H1 (cell line): Measurements from ENCODE around the gene ALLC. TPM values are rescaled to one million over a fixed set of nuclear protein-coding genes. Genes with fewer than 3 reads are reported as not detected.

Experiments
- ASH2L ChIP-seq: fragments of 200-600, 300-600 bp; sonication (generic); IDR thresholded peaks from one replicate; pipeline ENCODE4 v1.7.1; 2017; ENCODE audit warnings: low read length
- ATF3 ChIP-seq: IDR thresholded peaks from 2 replicates; pipeline ENCODE4 v1.6.1; 2011; ENCODE audit warnings: low read depth, mild to moderate bottlenecking, low read length; ENCODE audit not compliant: insufficient read depth
- CTBP2 ChIP-seq: IDR thresholded peaks from 2 replicates; pipeline ENCODE4 v1.7.0; 2011; ENCODE audit warnings: borderline replicate concordance, mild to moderate bottlenecking, moderate library complexity, mixed read lengths, low read length; ENCODE audit not compliant: insufficient read depth, insufficient read length
- CTCF ChIP-seq, 3 experiments: IDR thresholded peaks; 1 replicate in 2 of 3; 2 replicates in 1 of 3; pipeline versions ENCODE4 v1.5.1 to v1.6.1; 2011; ENCODE audit warnings: low read length in 3 of 3, mild to moderate bottlenecking in 3 of 3, inconsistent platforms in 2 of 3, low read depth in 1 of 3, moderate library complexity in 1 of 3; ENCODE audit not compliant: insufficient read depth in 1 of 3; ENCODE audit errors: control extremely low read depth in 1 of 3
- EGR1 ChIP-seq: IDR thresholded peaks from 2 replicates; pipeline ENCODE4 v1.6.1; 2011; ENCODE audit warnings: low read depth, low read length, borderline replicate concordance
- KDM1A ChIP-seq: fragments of 200-600, 300-600 bp; sonication (generic); IDR thresholded peaks from 2 replicates; pipeline ENCODE4 v1.7.1; 2016; ENCODE audit warnings: mild to moderate bottlenecking, low read length, borderline replicate concordance
- KDM4A ChIP-seq: IDR thresholded peaks from one replicate; pipeline ENCODE4 v1.7.1; 2012; ENCODE audit warnings: low read depth, mild to moderate bottlenecking, moderate library complexity, low read length, inconsistent platforms; ENCODE audit not compliant: severe bottlenecking
- KDM5A ChIP-seq: fragments of 200-600 bp; IDR thresholded peaks from 2 replicates; pipeline ENCODE4 v1.7.1; 2012; ENCODE audit warnings: mild to moderate bottlenecking, low read length, inconsistent platforms, mixed read lengths
- POLR2A ChIP-seq, 2 experiments: IDR thresholded peaks; 1 replicate in 1 of 2; 2 replicates in 1 of 2; pipeline ENCODE4 v1.6.1; 2011; ENCODE audit warnings: low read depth in 2 of 2, low read length in 2 of 2, mild to moderate bottlenecking in 2 of 2; ENCODE audit errors: control extremely low read depth in 1 of 2
- SIN3A ChIP-seq, 2 experiments: IDR thresholded peaks in 1 of 2; conservative IDR thresholded peaks in 1 of 2; 2 replicates each; pipeline ENCODE4 v1.6.1; 2011 to 2012; ENCODE audit warnings: low read length in 2 of 2, improper control_type of control experiment in 1 of 2, low read depth in 1 of 2, mild to moderate bottlenecking in 1 of 2
- TBP ChIP-seq: IDR thresholded peaks from 2 replicates; pipeline ENCODE4 v1.6.1; 2011; ENCODE audit warnings: low read depth, low read length, improper control_type of control experiment
- polyA plus RNA-seq, 7 experiments: library from polyadenylated mRNA; depleted of rRNA in 3 of 7; stranded (reverse) in 5 of 7; unstranded in 2 of 7; fragments of >200 nt in 5 of 7; fragments of 200-250 nt in 2 of 7; gene quantifications; 1 replicate in 5 of 7; 2 replicates in 1 of 7; 4 replicates in 1 of 7; pipeline versions ENCODE4 v1.2.1 to v1.2.3, GENCODE V29; 2011 to 2013; ENCODE audit warnings: missing spikeins in 2 of 7, mixed read lengths in 2 of 7
- total RNA-seq: library from RNA; stranded (reverse); fragmentation: NEBNext Ultra II Directional; extraction: Animal tissue kit (Norgen Biotek cat#: 25700); gene quantifications from 2 replicates; pipeline ENCODE4 v1.2.1, GENCODE V29; 2021

Gene ALLC
- total and polyA plus RNA-seq, 2 of the 8 experiments (the other 6 are each of a cell fraction or from before 2014, with no cell fraction given), result not detected

GRCh38 chr2:3651691-3652648, 6.0 kb upstream of the ALLC start (continued):
- TF ChIP-seq EGR1 (no peak), ASH2L (peak; percentile 63), CTCF (IDR thresholded peaks at IDR 0.05; ENCODE audit: control extremely low read depth in 1 of 3, insufficient read depth in 1 of 3, low read depth in 1 of 3, low read length in 3 of 3) (no peak), KDM1A (peak; percentile 81; the same call in 1 of the 2 replicates), SIN3A (conservative IDR thresholded peaks at IDR 0.05 in 1 of 2, IDR thresholded peaks at IDR 0.05 in 1 of 2; ENCODE audit: low read depth in 1 of 2, low read length in 2 of 2) (peak in 1 of 2 experiments; percentile 56; a peak in 2 of 4 replicates), KDM5A (no peak), ATF3 (no peak), TBP (0 out of 2 replicates have a peak, but pooled peaks have one; percentile 5), CTBP2 (no peak), KDM4A (peak; percentile 42), POLR2A (IDR thresholded peaks at IDR 0.05; ENCODE audit: control extremely low read depth in 1 of 2, low read depth in 2 of 2, low read length in 2 of 2) (peak in 1 of 2 experiments; percentile 74; a peak in 1 of 3 replicates)
